Mesodermal cell (in vitro differentiated cells): Measurements from ENCODE around the gene B4GALT2.

ENCODE experiments used
- H3K27ac ChIP-seq: 2 replicates; pipeline ENCODE4 v1.7.0; 2013; ENCODE audit warnings: mild to moderate bottlenecking, low read depth, low read length, moderate library complexity; ENCODE audit not compliant: severe bottlenecking
- H3K36me3 ChIP-seq: 2 replicates; pipeline ENCODE4 v1.7.1; 2013; ENCODE audit warnings: mild to moderate bottlenecking, low read length, moderate library complexity; ENCODE audit not compliant: control insufficient read depth, insufficient read depth
- H3K4me1 ChIP-seq: one replicate; pipeline ENCODE4 v1.7.1; 2013; ENCODE audit warnings: mild to moderate bottlenecking, low read length; ENCODE audit not compliant: insufficient read depth, control insufficient read depth, poor library complexity, severe bottlenecking
- H3K4me3 ChIP-seq: 2 replicates; pipeline ENCODE4 v1.7.0; 2013; ENCODE audit warnings: low read length, control low read depth, mild to moderate bottlenecking; ENCODE audit not compliant: insufficient read depth, poor library complexity, severe bottlenecking; ENCODE audit errors: extremely low read depth
- H3K9me3 ChIP-seq: 2 replicates; pipeline ENCODE4 v1.7.1; 2013; ENCODE audit warnings: mild to moderate bottlenecking, low read length, moderate library complexity; ENCODE audit not compliant: control insufficient read depth
- WGBS, 2 experiments: methylation state at CpG; one replicate each; pipeline ENCODE4 v1.1.5; 2013; ENCODE audit warnings: missing lambda C conversion rate in 2 of 2; ENCODE audit not compliant: insufficient coverage in 2 of 2; 5-methylcytosine and 5-hydroxymethylcytosine counted together

The B4GALT2 gene

DNA sequence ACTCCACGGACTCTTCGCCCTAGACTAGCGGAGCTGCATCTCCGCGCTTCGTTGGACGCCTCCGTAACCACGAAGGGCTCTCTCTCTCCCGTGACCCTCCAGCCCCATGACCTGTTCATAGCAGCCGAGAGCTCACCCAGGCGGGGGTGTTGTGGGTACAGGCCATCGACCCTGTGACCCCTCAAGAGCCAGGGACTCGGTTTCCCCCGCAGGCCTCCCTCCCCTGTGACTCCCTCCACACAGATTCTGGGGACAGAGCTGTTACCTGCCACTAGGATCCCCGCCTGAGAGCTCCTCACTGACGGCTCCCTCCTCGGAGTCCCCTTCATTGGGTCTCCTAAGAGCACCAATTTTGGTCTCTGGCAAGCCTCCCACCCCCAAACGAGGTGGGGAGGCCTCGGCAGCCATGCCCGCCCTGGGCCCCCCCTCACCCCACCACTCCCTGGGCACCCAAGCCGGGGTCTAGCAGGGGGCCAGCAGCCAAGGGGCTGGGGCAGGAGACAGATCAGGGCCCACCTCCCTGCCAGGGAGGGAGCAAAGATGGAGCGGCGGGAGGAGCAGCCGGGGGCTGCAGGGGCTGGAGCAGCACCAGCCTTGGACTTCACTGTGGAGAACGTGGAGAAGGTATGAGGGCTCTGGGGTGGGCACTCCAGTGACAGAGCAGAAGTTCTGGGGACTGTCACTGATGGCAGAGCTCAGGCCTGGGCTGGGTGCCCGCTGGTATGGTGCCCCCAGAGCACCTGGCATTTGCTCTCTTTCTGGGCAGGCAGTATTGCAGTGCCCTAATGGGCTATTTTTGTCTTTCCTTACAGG, 31.7 kb upstream of the B4GALT2 start:
- H3K4me3 ChIP-seq: peak overlapping the region; percentile 74
- 13 to 17% methylated on average over 15 to 26 of the region's 27 CpGs for WGBS, 2 experiments
- peaks cover 11% of the 10 kb centered on the region for H3K36me3 ChIP-seq
- H3K27ac ChIP-seq: peak overlapping the region; percentile 99
- H3K4me1 ChIP-seq: no peaks in the 10 kb centered on the region
- no peaks in the 10 kb centered on the region for H3K9me3 ChIP-seq

DNA sequence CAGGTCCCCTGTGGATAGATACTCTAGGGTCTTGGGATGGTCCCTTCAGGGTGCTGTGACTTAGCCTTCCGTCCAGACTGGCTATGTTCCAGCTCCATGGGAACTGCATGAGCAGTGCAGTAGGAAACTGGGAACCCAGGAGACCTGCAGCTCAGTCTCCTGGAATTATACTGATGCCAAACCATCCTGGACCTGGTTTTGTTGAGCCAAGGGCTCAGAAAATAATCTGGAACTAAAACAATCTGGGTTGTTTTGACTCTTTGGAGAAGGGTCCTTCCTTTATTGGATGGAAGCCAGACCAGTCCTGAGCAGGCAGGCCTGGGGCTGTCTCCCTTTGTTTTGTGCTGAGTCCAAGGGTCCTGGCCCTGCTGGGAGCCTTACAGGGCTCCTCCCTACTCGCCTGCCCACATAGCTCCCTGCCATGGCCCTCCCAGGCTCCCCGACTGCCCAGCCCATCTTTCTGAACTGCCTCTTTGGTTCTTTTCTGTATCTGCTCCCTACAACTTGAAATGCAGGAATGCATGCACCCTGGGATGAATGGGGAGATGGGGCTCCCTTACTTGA, 31.1 kb upstream of the B4GALT2 start:
- Histone ChIP-seq H3K4me3 (peak overlapping the region; percentile 74), H3K9me3 (no peaks in the 10 kb centered on the region), H3K4me1 (no peaks in the 10 kb centered on the region), H3K27ac (no peak overlapping the region), H3K36me3 (peaks cover 11% of the 10 kb centered on the region)
- 75 to 76% methylated on average over 1 to 2 of the region's 3 CpGs for WGBS, 2 experiments

DNA sequence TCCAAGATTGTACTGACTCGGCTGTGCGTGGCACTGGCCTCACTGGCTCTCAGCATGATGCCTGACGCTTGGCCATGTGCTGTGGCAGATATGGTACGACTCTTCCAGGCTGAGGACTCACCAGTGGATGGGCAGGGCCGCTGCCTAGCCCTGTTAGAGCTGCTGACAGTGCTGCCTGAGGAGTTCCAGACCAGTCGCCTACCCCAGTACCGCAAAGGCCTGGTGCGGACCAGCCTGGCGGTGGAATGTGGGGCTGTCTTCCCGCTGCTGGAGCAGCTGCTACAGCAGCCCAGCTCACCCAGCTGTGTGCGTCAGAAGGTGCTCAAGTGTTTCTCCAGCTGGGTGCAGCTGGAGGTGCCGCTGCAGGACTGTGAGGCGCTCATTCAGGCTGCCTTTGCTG, 29.3 kb upstream of the B4GALT2 start:
- Histone ChIP-seq H3K4me3 (no peak overlapping the region), H3K36me3 (peaks cover 11% of the 10 kb centered on the region), H3K27ac (no peak overlapping the region), H3K9me3 (no peaks in the 10 kb centered on the region), H3K4me1 (no peaks in the 10 kb centered on the region)
- 86 to 88% methylated on average over 12 to 13 of the region's 13 CpGs for WGBS, 2 experiments

GRCh38 chr1:43951021-43951985, 27.7 kb upstream of the B4GALT2 start:
- WGBS, 2 experiments: 93 to 97% methylated on average over 3 of the region's 4 CpGs

GRCh38 chr1:43952731-43953346, 26.2 kb upstream of the B4GALT2 start:
- Histone ChIP-seq H3K9me3 (no peaks in the 10 kb centered on the region), H3K4me1 (no peaks in the 10 kb centered on the region), H3K27ac (no peak overlapping the region), H3K36me3 (peaks cover 25% of the 10 kb centered on the region), H3K4me3 (no peak overlapping the region)
- WGBS, 2 experiments: 56 to 72% methylated on average over 6 to 7 of the region's 8 CpGs

More at GRCh38 chr1:43951021-43951985, 27.7 kb upstream of the B4GALT2 start:
- Histone ChIP-seq H3K4me3 (no peak overlapping the region), H3K36me3 (peaks cover 11% of the 10 kb centered on the region), H3K27ac (no peak overlapping the region), H3K4me1 (no peaks in the 10 kb centered on the region), H3K9me3 (no peaks in the 10 kb centered on the region)

- H3K27ac ChIP-seq: no peak overlapping the region
- H3K4me3 ChIP-seq: no peak overlapping the region
These were observed 25.6 kb upstream of the B4GALT2 start for GRCh38 chr1:43953361-43953760.

GRCh38 chr1:43954036-43954435, 25.0 kb upstream of the B4GALT2 start:
- Histone ChIP-seq H3K36me3 (peaks cover 37% of the 10 kb centered on the region), H3K4me3 (no peak overlapping the region)

More at GRCh38 chr1:43953361-43953760, 25.6 kb upstream of the B4GALT2 start:
- H3K4me1 ChIP-seq: no peaks in the 10 kb centered on the region
- H3K9me3 ChIP-seq: no peaks in the 10 kb centered on the region
- peaks cover 31% of the 10 kb centered on the region for H3K36me3 ChIP-seq
- 91% methylated on average over 2 of the region's 3 CpGs for WGBS, 2 experiments

GRCh38 chr1:43956234-43956633, 22.8 kb upstream of the B4GALT2 start:
- no peaks in the 10 kb centered on the region for H3K9me3 ChIP-seq
- no peak overlapping the region for H3K4me3 ChIP-seq
- 94 to 100% methylated on average over 4 to 8 of the region's 8 CpGs for WGBS, 2 experiments
- no peaks in the 10 kb centered on the region for H3K4me1 ChIP-seq
- peaks cover 47% of the 10 kb centered on the region for H3K36me3 ChIP-seq
- H3K27ac ChIP-seq: no peak overlapping the region

More at GRCh38 chr1:43954036-43954435, 25.0 kb upstream of the B4GALT2 start:
- no peak overlapping the region for H3K27ac ChIP-seq
- 85 to 91% methylated on average over 3 to 4 of the region's 5 CpGs for WGBS, 2 experiments
- no peaks in the 10 kb centered on the region for H3K4me1 ChIP-seq
- no peaks in the 10 kb centered on the region for H3K9me3 ChIP-seq

DNA sequence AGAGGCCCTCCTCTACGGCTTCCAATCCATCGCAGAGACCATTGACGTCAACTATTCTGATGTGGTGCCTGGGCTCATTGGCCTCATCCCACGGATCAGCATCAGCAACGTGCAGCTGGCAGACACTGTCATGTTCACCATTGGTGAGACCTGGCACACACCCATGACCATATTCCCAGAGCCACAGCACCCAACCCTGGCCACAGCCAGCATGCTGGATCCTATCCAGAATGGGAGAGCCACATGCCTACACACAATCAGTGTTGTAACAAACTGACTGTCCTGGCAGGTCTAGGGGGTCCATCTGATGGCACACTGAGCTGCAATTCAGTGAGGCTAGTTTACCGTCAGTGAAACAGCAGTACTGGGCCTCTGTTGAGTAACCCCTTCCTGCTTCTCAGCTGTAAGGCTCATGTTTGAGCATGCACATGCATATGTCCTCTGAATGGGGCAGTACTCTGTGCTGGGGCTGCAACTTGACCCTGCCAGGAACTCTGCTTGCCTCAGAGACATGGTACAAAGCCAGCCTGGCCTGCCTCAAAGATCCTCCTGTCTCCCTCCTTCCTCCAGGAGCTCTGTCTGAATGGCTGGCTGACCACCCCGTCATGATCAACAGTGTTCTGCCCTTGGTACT, 21.5 kb upstream of the B4GALT2 start:
- Histone ChIP-seq H3K27ac (no peak overlapping the region), H3K4me1 (no peaks in the 10 kb centered on the region), H3K9me3 (no peaks in the 10 kb centered on the region), H3K4me3 (no peak overlapping the region), H3K36me3 (peaks cover 57% of the 10 kb centered on the region)
- WGBS, 2 experiments: 91 to 97% methylated on average over 6 to 7 of the region's 7 CpGs
